Psoas muscle (tissue), 8 donors: Measurements from ENCODE around the gene ASCC3. TPM values are rescaled to one million over a fixed set of nuclear protein-coding genes. Genes with fewer than 3 reads are reported as not detected.

Experiments
- ATAC-seq, 4 donors: fragments of 200-7000 bp; cut with Tn5 transposase; one replicate each; pipeline ENCODE4 v1.9.1; 2020; ENCODE audit warnings: moderate library complexity in 3 of 4, mild to moderate bottlenecking in 2 of 4
- DNase-seq, 2 donors: peaks; one replicate each; pipeline ENCODE4 v3.0.0-alpha.2; 2020
- H3K27ac ChIP-seq: fragments of 200-600 bp; one replicate; pipeline ENCODE4 v1.8.0; 2022
- H3K27me3 ChIP-seq, 3 donors: fragments of 200-600 bp in 1 of 3; one replicate each; pipeline versions ENCODE4 v1.6.1 to v1.8.0; 2013 to 2022; ENCODE audit warnings: low read length in 2 of 3, mild to moderate bottlenecking in 2 of 3, moderate library complexity in 1 of 3; ENCODE audit not compliant: insufficient read depth in 3 of 3
- H3K36me3 ChIP-seq, 2 donors: fragments of 200-600 bp in 1 of 2; one replicate each; pipeline versions ENCODE4 v1.6.1 to v1.8.0; 2013 to 2022; ENCODE audit warnings: low read depth in 1 of 2, mild to moderate bottlenecking in 1 of 2, moderate library complexity in 1 of 2; ENCODE audit not compliant: insufficient read depth in 1 of 2
- H3K4me1 ChIP-seq: fragments of 200-600 bp; one replicate; pipeline ENCODE4 v1.8.0; 2022
- H3K4me3 ChIP-seq: fragments of 200-600 bp; one replicate; pipeline ENCODE4 v1.8.0; 2022; ENCODE audit warnings: mild to moderate bottlenecking
- H3K9me3 ChIP-seq: fragments of 200-600 bp; one replicate; pipeline ENCODE4 v1.8.0; 2022
- CTCF ChIP-seq: fragments of 200-600 bp; IDR thresholded peaks from one replicate; pipeline ENCODE4 v1.8.0; 2022; ENCODE audit warnings: antibody characterized with exemption
- WGBS, 3 donors: extraction: QIAGEN DNeasy Blood & Tissue Kit; methylation state at CpG; one replicate each; pipeline versions ENCODE4 v1.1.6 to v1.1.7; 2013; 5-methylcytosine and 5-hydroxymethylcytosine counted together
- intact Hi-C, 2 donors: fragments of 100-400 bp; cut with DNase I; formaldehyde crosslinking; loops; one replicate each; pipeline versions ENCODE4 v1.11.0 to v1.14.2; 2022
- polyA plus RNA-seq, 3 donors: library from polyadenylated mRNA; stranded (reverse); fragments of 200-250 nt; gene quantifications; one replicate each; pipeline ENCODE4 v1.2.3, GENCODE V29; 2013
- total RNA-seq, 4 donors: library from RNA; stranded (reverse); fragmentation: NEBNext Ultra II Directional in 2 of 4; extraction: Animal tissue kit (Norgen Biotek cat#: 25700) in 2 of 4; gene quantifications; one replicate each; pipeline versions ENCODE4 v1.2.1 to v1.2.4, GENCODE V29; 2021 to 2023
- donor health status: healthy with polysubstance abuse.
- donor health status: DM: no; HTN: no; CAD: no; lungs with moderate emphysema.
- donor health status: Bipolar disorder and iron deficiency.
- donor health status: healthy.
- donor health status: DM: yes; HTN: yes; CAD: no.
- donor health status: DM: no; HTN: no; CAD: no.
- donor health status: DM: no; HTN: no; CAD: no.
- donor health status: DM: yes; HTN: yes; CAD: no.

ASCC3 gene
- total and polyA plus RNA-seq, 7 donors = 5.1 to 17.9 (median 11.2) TPM

- no peak for TF ChIP-seq CTCF
- 96 to 98% (median 98%) methylated on average over 1 of the region's 1 CpG for WGBS, 3 donors
- Histone ChIP-seq H3K27ac (no peak overlapping the region), H3K27me3 (no peaks in the 10 kb centered on the region), H3K36me3 (no peaks in the 10 kb centered on the region), H3K4me1 (no peaks in the 10 kb centered on the region), H3K4me3 (no peak overlapping the region), H3K9me3 (no peaks in the 10 kb centered on the region)
- intact Hi-C loops = no loop called here
- ATAC-seq = no peak
- no peak for DNase-seq
These were observed 203.9 kb downstream of the ASCC3 start for GRCh38 chr6:100677240-100677639.

- no peak overlapping the region for H3K27ac ChIP-seq
- DNase-seq (no peak), ATAC-seq (no peak)
- no peaks in the 10 kb centered on the region for H3K36me3 ChIP-seq
- TF ChIP-seq CTCF = no peak
- no peaks in the 10 kb centered on the region for H3K27me3 ChIP-seq
- 92 to 94% (median 93%) methylated on average over 2 of the region's 2 CpGs for WGBS, 3 donors
- intact Hi-C loops = no loop called here
- H3K9me3 ChIP-seq = no peaks in the 10 kb centered on the region
- no peaks in the 10 kb centered on the region for H3K4me1 ChIP-seq
- no peak overlapping the region for H3K4me3 ChIP-seq
These were observed 207.5 kb downstream of the ASCC3 start for GRCh38 chr6:100673641-100674040.

GRCh38 chr6:100671740-100672139 is 209.4 kb downstream of the ASCC3 start:
- H3K36me3 ChIP-seq = no peaks in the 10 kb centered on the region
- no peaks in the 10 kb centered on the region for H3K27me3 ChIP-seq
- no peaks in the 10 kb centered on the region for H3K9me3 ChIP-seq
- H3K27ac ChIP-seq = no peak overlapping the region
- no peaks in the 10 kb centered on the region for H3K4me1 ChIP-seq
- ATAC-seq = no peak
- H3K4me3 ChIP-seq = no peak overlapping the region
- intact Hi-C loops = no loop called here
- DNase-seq = no peak
- TF ChIP-seq CTCF = no peak

- 93 to 99% (median 98%) methylated on average over 2 of the region's 2 CpGs for WGBS, 3 donors
- H3K9me3 ChIP-seq = no peaks in the 10 kb centered on the region
- H3K4me1 ChIP-seq = no peaks in the 10 kb centered on the region
- H3K4me3 ChIP-seq = no peak overlapping the region
- no peaks in the 10 kb centered on the region for H3K27me3 ChIP-seq
- H3K27ac ChIP-seq = no peak overlapping the region
- H3K36me3 ChIP-seq = no peaks in the 10 kb centered on the region
- no peak for TF ChIP-seq CTCF
- no peak for ATAC-seq
- no peak for DNase-seq
- intact Hi-C loops = no loop called here
These were observed 211.1 kb downstream of the ASCC3 start for GRCh38 chr6:100670056-100670455.

GRCh38 chr6:100665041-100665380 is 216.1 kb downstream of the ASCC3 start:
- Histone ChIP-seq H3K27me3 (no peaks in the 10 kb centered on the region), H3K4me1 (no peaks in the 10 kb centered on the region), H3K9me3 (no peaks in the 10 kb centered on the region), H3K36me3 (no peaks in the 10 kb centered on the region), H3K4me3 (no peak overlapping the region), H3K27ac (no peak overlapping the region)
- no peak for TF ChIP-seq CTCF
- DNase-seq (no peak), ATAC-seq (no peak)
- 4 to 45% (median 39%) methylated on average over 1 of the region's 1 CpG for WGBS, 3 donors
- intact Hi-C loops = loop anchor here (10.0 kb wide), 4 partner anchors 180 to 800 kb away; no protein-coding TSS in a partner anchor
